Endothelial cell of umbilical vein (primary cell): ENCODE data around the gene SPEF1. TPM values are rescaled to one million over a fixed set of nuclear protein-coding genes. Genes with fewer than 3 reads are reported as not detected.

Experiments used
- BruUV-seq: library from RNA; stranded (reverse); fragments of 400-500 nt; replicated peaks from 2 replicates; lab custom pipeline; 2021; lab: Mats Ljungman, UMichigan
- CTCF ChIA-PET: fragments of 300-600, 350-600 bp; sonication (Branson Sonifier 250); formaldehyde crosslinking; loops from one replicate; lab custom pipeline; 2021; ENCODE audit warnings: antibody characterized with exemption, inconsistent platforms; lab: Charles Lee
- POLR2A ChIA-PET: fragments of 300-600, 350-600 bp; sonication (Branson Sonifier 250); formaldehyde crosslinking; loops from one replicate; lab custom pipeline; 2021; ENCODE audit warnings: antibody characterized with exemption, inconsistent platforms; lab: Charles Lee
- DNase-seq: peaks from one replicate; pipeline ENCODE4 v3.0.0-alpha.2; 2011; ENCODE audit warnings: low read depth, low spot score
- FAIRE-seq: peaks from 2 replicates; lab custom pipeline; 2011; peaks lifted over from hg19 to GRCh38; lab: Jason Lieb, UNC
- H2AFZ ChIP-seq: 2 replicates; pipeline ENCODE4 v1.6.0; 2012; ENCODE audit warnings: low read depth, low read length, control low read depth, inconsistent platforms
- H3K27ac ChIP-seq: 2 replicates; pipeline ENCODE4 v1.5.1; 2011; ENCODE audit warnings: low read depth, mild to moderate bottlenecking, control low read depth, low read length, moderate library complexity; ENCODE audit not compliant: insufficient read depth
- H3K27me3 ChIP-seq, 2 experiments: 2 replicates each; pipeline versions ENCODE4 v1.6.0 to v1.6.1; 2011; ENCODE audit warnings: low read length in 2 of 2, mixed read lengths in 1 of 2; ENCODE audit not compliant: control insufficient read depth in 2 of 2, insufficient read depth in 2 of 2
- H3K36me3 ChIP-seq, 2 experiments: 2 replicates in 1 of 2; 3 replicates in 1 of 2; pipeline ENCODE4 v1.5.1; 2011; ENCODE audit warnings: low read length in 2 of 2, mild to moderate bottlenecking in 1 of 2, moderate library complexity in 1 of 2; ENCODE audit not compliant: control insufficient read depth in 2 of 2, insufficient read depth in 2 of 2; ENCODE audit errors: extremely low read depth in 1 of 2
- H3K4me1 ChIP-seq: 3 replicates; pipeline ENCODE4 v1.5.1; 2011; ENCODE audit warnings: mild to moderate bottlenecking, low read length; ENCODE audit not compliant: control insufficient read depth, insufficient read depth; ENCODE audit errors: extremely low read depth
- H3K4me2 ChIP-seq: 2 replicates; pipeline ENCODE4 v1.6.1; 2011; ENCODE audit warnings: low read length, control low read depth, mixed read lengths; ENCODE audit not compliant: insufficient read depth
- H3K4me3 ChIP-seq, 3 experiments: fragments of 200-600 bp in 1 of 3; sonication (generic), shearing (Covaris generic) in 1 of 3; replicated peaks in 1 of 3; 2 replicates each; pipeline ENCODE4 v1.5.1; 2011 to 2016; ENCODE audit warnings: control low read depth in 3 of 3, low read length in 3 of 3, mild to moderate bottlenecking in 2 of 3, inconsistent platforms in 1 of 3, low read depth in 1 of 3, moderate library complexity in 1 of 3; ENCODE audit not compliant: insufficient read depth in 1 of 3
- H3K79me2 ChIP-seq: 2 replicates; pipeline ENCODE4 v1.6.0; 2012; ENCODE audit warnings: low read length, inconsistent platforms; ENCODE audit not compliant: control insufficient read depth, insufficient read depth
- H3K9ac ChIP-seq: replicated peaks from 2 replicates; pipeline ENCODE3; 2011; ENCODE audit warnings: low read length, control low read depth; ENCODE audit not compliant: insufficient read depth; ENCODE audit errors: extremely low read depth
- H3K9me1 ChIP-seq: replicated peaks from 3 replicates; pipeline ENCODE4 v1.6.0; 2011; ENCODE audit warnings: mild to moderate bottlenecking, low read length; ENCODE audit not compliant: control insufficient read depth, insufficient read depth; ENCODE audit errors: extremely low read depth
- H3K9me3 ChIP-seq: replicated peaks from 2 replicates; pipeline ENCODE4 v1.5.1; 2012; ENCODE audit warnings: low read length, inconsistent platforms; ENCODE audit not compliant: control insufficient read depth, insufficient read depth
- H4K20me1 ChIP-seq: replicated peaks from 2 replicates; pipeline ENCODE3; 2011; ENCODE audit warnings: mild to moderate bottlenecking, low read length; ENCODE audit not compliant: control insufficient read depth, insufficient read depth; ENCODE audit errors: extremely low read depth
- EZH2 ChIP-seq: IDR thresholded peaks from 2 replicates; pipeline ENCODE4 v1.6.1; 2012; ENCODE audit warnings: borderline replicate concordance, low read depth, mild to moderate bottlenecking, moderate library complexity, low read length, inconsistent platforms; ENCODE audit not compliant: severe bottlenecking
- GATA2 ChIP-seq: IDR thresholded peaks from 2 replicates; pipeline ENCODE4 v1.7.0; 2011; ENCODE audit warnings: low read depth, mild to moderate bottlenecking, moderate library complexity, mixed read lengths, low read length; ENCODE audit not compliant: insufficient read length, insufficient read depth
- POLR2A ChIP-seq: IDR thresholded peaks from 2 replicates; pipeline ENCODE4 v1.6.1; 2012; ENCODE audit warnings: low read depth, mild to moderate bottlenecking, control low read depth, low read length
- POLR2AphosphoS5 ChIP-seq: IDR thresholded peaks from 2 replicates; pipeline ENCODE4 v1.6.1; 2012; ENCODE audit warnings: low read depth, mild to moderate bottlenecking, control low read depth, low read length, moderate library complexity; ENCODE audit not compliant: insufficient read depth
- dilution Hi-C: fragments of 300-500 bp; cut with MboI; formaldehyde crosslinking; loops from one replicate; pipeline ENCODE4 v1.15.0; 2019; ENCODE audit warnings: low sequenced_read_pairs; ENCODE audit not compliant: extremely low pct_ligation_motif_present
- intact Hi-C: fragments of 100-400 bp; cut with micrococcal nuclease; formaldehyde crosslinking; loops from one replicate; pipeline ENCODE4 v1.10.0; 2022
- polyA plus RNA-seq, 4 experiments: library from polyadenylated mRNA; depleted of rRNA in 3 of 4; stranded (reverse) in 3 of 4; unstranded in 1 of 4; fragments of >200 nt; gene quantifications; 2 replicates each; pipeline versions ENCODE4 v1.2.1 to v1.2.3, GENCODE V29; 2011 to 2012; ENCODE audit warnings: missing spikeins in 1 of 4
- total RNA-seq: library from RNA; stranded (reverse); gene quantifications from 2 replicates; pipeline ENCODE4 v1.2.3, GENCODE V29; 2021
- TF ChIP-seq, protein P1 (sequence below): IDR thresholded peaks from 2 replicates; pipeline ENCODE4 v1.6.1; 2011; ENCODE audit not compliant: insufficient read depth, insufficient read length
- TF ChIP-seq, protein P2 (sequence below), 2 donors: IDR thresholded peaks; 1 replicate in 1 of 2; 2 replicates in 1 of 2; pipeline ENCODE4 v1.5.1; 2011; ENCODE audit warnings: low read length in 2 of 2, mild to moderate bottlenecking in 2 of 2, moderate library complexity in 2 of 2, control low read depth in 1 of 2, inconsistent platforms in 1 of 2, low read depth in 1 of 2; ENCODE audit not compliant: insufficient read depth in 1 of 2; ENCODE audit errors: extremely low read depth in 1 of 2

Gene SPEF1
- total and polyA plus RNA-seq, 2 donors (not counting 3 experiments of a cell fraction or from before 2014, with no cell fraction given): 0.07 to 0.44 TPM

DNA sequence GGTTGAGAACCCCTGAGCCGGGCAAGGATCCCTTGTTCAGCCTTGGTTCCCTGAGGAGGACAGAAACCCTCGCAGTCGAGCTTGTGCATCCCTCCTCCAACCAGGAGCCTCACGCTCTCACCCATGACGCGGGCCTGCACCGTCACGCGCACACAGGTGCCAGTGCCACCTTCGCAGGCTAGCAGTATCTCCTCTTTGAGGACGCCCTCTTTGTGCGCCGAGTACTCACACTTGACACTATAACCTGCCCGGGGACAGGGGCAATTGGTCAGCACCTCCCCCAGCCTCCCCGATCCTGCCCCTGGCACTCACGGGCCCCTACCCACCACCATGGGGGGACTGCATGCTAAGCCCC is 27.0 kb downstream of the SPEF1 start:
- dilution Hi-C loops (no loop called here), intact Hi-C loops (loop anchor here (5.0 kb wide), 1 partner anchor 77 kb away; no protein-coding TSS in a partner anchor)
- H3K9ac ChIP-seq: no peak overlapping the region
- DNase-seq (no peak), FAIRE-seq (no peak)
- H3K79me2 ChIP-seq: no peaks in the 10 kb centered on the region
- ChIA-PET CTCF (interaction anchor here (1.6 to 5.7 kb wide), 9 partner anchors 12 to 101 kb away, joined by 4 to 76 read pairs (median 8); partner anchors contain the start of genes ADISSP, CENPB and SPEF1), POLR2A (no interaction called here)
- BruUV-seq: no TSS peak
- H3K27me3 ChIP-seq: no peaks in the 10 kb centered on the region
- H3K9me3 ChIP-seq: no peaks in the 10 kb centered on the region
- no peak overlapping the region for H3K27ac ChIP-seq
- H3K4me2 ChIP-seq: no peak overlapping the region
- no peak for TF ChIP-seq POLR2AphosphoS5
- no peaks in the 10 kb centered on the region for H4K20me1 ChIP-seq
- peaks cover 0 to 12% of the 10 kb centered on the region in 2 experiments for H3K36me3 ChIP-seq
- no peaks in the 10 kb centered on the region for H3K4me1 ChIP-seq
- H3K9me1 ChIP-seq: no peaks in the 10 kb centered on the region
- no peak overlapping the region for H3K4me3 ChIP-seq
- H2AFZ ChIP-seq: no peak overlapping the region

DNA sequence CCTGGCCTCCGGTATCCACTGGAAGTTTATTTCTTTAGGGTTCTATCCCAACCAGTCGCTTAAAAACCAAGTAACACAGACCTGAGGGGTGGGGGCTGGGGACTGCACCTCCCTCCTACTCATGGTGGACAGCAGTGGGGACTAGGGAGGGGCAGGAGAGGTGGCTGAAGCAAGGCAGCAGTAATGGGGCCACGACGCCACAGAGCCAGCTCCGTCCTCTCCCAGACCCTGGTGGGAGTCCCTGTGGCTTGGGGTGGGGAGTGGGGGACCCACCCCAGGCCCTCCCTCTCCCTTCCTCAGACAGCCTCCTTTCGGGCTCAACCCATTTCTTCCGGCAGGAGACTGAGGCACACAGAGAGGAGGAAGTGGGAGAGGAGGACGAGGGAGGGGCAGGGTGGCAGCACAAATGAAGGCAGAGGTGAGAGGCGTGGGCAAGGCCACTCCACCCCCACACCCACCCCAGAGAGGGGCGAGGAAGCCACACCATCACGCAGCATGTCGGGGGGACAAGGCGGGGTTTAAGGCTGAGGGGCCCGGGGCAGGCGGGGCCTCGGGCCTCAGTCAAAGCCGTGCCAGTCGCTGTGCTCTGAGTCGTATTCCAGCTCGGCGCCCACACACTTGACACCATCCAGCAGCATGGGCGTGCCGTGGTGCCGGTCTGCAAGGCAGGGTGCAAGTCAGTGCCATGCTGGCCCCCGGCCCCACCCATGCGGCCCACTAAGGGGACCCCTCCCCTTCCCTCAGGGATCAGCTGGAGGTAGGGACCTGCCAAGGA is 27.6 kb downstream of the SPEF1 start:
- TSS peak; percentile 88 for BruUV-seq
- Histone ChIP-seq H3K36me3 (peaks cover 0 to 12% of the 10 kb centered on the region in 2 experiments), H3K4me2 (no peak overlapping the region), H4K20me1 (no peaks in the 10 kb centered on the region), H3K9me1 (no peaks in the 10 kb centered on the region), H3K9ac (no peak overlapping the region), H3K4me3 (no peak overlapping the region), H3K27ac (no peak overlapping the region), H2AFZ (no peak overlapping the region), H3K9me3 (no peaks in the 10 kb centered on the region), H3K4me1 (no peaks in the 10 kb centered on the region), H3K27me3 (no peaks in the 10 kb centered on the region), H3K79me2 (no peaks in the 10 kb centered on the region)
- TF ChIP-seq POLR2A: no peak
- TF ChIP-seq EZH2: no peak
- TF ChIP-seq, protein P1, sequence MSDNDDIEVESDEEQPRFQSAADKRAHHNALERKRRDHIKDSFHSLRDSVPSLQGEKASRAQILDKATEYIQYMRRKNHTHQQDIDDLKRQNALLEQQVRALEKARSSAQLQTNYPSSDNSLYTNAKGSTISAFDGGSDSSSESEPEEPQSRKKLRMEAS: no peak
- TF ChIP-seq, protein P2, sequence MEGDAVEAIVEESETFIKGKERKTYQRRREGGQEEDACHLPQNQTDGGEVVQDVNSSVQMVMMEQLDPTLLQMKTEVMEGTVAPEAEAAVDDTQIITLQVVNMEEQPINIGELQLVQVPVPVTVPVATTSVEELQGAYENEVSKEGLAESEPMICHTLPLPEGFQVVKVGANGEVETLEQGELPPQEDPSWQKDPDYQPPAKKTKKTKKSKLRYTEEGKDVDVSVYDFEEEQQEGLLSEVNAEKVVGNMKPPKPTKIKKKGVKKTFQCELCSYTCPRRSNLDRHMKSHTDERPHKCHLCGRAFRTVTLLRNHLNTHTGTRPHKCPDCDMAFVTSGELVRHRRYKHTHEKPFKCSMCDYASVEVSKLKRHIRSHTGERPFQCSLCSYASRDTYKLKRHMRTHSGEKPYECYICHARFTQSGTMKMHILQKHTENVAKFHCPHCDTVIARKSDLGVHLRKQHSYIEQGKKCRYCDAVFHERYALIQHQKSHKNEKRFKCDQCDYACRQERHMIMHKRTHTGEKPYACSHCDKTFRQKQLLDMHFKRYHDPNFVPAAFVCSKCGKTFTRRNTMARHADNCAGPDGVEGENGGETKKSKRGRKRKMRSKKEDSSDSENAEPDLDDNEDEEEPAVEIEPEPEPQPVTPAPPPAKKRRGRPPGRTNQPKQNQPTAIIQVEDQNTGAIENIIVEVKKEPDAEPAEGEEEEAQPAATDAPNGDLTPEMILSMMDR (IDR thresholded peaks at IDR 0.05; ENCODE audit: extremely low read depth in 1 of 2, insufficient read depth in 1 of 2, low read depth in 1 of 2, low read length in 2 of 2): no peak
- TF ChIP-seq GATA2: no peak
- dilution Hi-C loops (no loop called here), intact Hi-C loops (loop anchor here (1.0 to 5.0 kb wide), 5 partner anchors 15 to 102 kb away; partner anchors contain the start of gene SPEF1)
- ChIA-PET POLR2A (no interaction called here), CTCF (interaction anchor here (1.0 to 5.7 kb wide), 25 partner anchors 11 to 473 kb away, joined by 3 to 76 read pairs (median 7); partner anchors contain the start of genes ADISSP, AP5S1, CENPB and SPEF1)
- no peak for DNase-seq
- no peak for FAIRE-seq
